HFF-Myc (cell line): ENCODE data around the gene CCDC6.

Experiments used
- DNase-seq: peaks from one replicate; pipeline ENCODE4 v3.0.0-alpha.2; 2011; ENCODE audit warnings: low read depth; ENCODE audit errors: extremely low read depth
- H3K4me3 ChIP-seq: replicated peaks from 2 replicates; pipeline ENCODE4 v1.5.1; 2011; ENCODE audit warnings: low read depth, mild to moderate bottlenecking, control low read depth, low read length
- TF ChIP-seq, protein P1 (sequence below): IDR thresholded peaks from 2 replicates; pipeline ENCODE4 v1.5.1; 2012; ENCODE audit warnings: mild to moderate bottlenecking, low read depth, low read length, control low read depth; ENCODE audit errors: missing control alignments

CCDC6 gene

DNA sequence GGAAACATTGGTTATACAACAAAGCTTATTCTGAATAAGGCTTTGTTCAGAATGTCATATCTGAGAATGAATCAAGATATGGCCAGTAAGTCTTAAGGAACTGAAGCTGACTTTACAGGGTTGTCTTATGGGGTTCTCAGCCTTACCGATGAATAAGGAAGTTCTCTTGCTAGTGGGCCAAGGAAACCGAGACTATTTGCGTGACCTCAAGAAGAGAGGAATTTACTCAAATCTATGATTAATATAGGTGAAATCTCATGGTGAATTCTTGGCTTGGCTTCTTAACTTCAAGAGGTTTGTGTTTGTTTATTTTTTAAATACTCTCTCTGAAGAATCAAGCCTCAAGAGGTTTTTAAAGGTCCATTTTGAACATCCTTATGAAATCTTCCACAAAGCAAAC lies 148.4 kb downstream of the CCDC6 start:
- no peak for DNase-seq
- TF ChIP-seq, protein P1, sequence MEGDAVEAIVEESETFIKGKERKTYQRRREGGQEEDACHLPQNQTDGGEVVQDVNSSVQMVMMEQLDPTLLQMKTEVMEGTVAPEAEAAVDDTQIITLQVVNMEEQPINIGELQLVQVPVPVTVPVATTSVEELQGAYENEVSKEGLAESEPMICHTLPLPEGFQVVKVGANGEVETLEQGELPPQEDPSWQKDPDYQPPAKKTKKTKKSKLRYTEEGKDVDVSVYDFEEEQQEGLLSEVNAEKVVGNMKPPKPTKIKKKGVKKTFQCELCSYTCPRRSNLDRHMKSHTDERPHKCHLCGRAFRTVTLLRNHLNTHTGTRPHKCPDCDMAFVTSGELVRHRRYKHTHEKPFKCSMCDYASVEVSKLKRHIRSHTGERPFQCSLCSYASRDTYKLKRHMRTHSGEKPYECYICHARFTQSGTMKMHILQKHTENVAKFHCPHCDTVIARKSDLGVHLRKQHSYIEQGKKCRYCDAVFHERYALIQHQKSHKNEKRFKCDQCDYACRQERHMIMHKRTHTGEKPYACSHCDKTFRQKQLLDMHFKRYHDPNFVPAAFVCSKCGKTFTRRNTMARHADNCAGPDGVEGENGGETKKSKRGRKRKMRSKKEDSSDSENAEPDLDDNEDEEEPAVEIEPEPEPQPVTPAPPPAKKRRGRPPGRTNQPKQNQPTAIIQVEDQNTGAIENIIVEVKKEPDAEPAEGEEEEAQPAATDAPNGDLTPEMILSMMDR, result no peak
- H3K4me3 ChIP-seq, result no peak overlapping the region

DNA sequence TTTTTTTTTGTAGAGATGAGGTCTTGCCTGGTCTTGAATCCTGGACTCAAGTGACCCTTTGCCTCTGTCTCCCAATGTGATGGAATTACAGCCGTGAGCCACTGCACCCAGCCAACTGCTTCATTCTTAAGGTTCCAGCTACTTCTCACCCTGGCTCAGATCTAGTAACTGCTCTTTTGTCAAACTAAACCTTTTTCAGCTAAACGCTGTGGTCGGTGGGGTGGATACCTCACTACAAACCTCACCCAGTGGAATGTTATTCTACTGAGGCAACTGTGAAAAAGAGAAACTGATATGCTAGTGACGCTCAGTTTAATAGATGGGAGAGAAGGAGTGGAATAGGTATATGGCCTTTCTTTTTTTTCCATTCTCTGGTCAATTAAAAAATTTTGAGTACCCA lies 151.4 kb downstream of the CCDC6 start:
- TF ChIP-seq, protein P1, result no peak
- no peak for DNase-seq
- no peak overlapping the region for H3K4me3 ChIP-seq

DNA sequence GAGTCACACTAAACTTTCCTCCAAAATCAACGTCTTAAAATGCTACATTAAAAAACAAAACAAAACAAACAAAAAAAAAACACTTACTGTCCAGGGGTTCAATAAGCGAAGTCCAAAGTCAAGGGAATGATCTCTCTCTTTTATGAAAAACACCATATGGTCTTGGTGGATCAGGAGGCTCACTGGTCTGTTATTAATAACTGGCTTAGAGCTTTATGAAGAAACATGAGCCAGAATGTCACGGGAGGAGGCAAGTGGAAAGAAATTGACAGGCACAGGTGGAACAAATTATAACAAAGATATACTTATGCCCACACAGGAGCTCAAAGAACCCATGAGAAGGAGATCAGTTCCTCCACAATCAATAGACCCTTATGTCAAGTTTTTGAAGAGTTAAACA lies 153.1 kb downstream of the CCDC6 start, which contains the start of gene MRLN:
Gene MRLN, minus strand, starts transcription at position 189 of the 400 bp plus-strand sequence.
- H3K4me3 ChIP-seq, result no peak within 1 kb of the TSS
- TF ChIP-seq, protein P1, result no peak
- DNase-seq, result no peak

DNA sequence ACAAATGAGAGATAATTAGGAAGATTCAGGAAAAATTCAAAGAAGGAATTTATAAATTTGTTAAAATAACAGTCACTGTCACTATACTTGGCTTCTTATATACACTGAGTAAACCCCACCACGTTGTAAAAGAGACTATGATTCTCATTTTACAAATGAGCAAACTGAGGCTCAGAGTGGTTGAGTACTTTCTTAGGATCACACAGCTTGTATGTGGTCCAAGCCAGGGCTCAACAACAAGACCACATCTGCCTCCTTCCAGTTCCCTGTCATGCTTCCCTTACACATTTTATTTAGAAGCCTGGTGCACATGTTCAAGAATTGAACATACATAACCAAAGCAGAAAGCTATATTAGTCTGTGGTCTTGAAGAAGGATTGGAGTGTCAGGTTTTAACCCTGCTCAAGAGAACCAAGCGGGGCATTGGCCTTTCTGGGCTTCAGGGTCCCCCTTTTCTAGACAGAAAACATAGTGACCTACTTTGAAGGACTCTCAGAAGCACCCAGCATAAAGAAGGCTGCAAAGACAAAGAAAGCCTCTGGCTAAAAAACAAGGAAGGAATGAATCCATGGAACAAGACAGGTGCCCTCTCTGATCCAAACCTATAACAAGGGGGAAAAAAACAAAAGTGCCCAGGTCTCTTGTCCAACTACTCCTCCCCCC lies 153.9 kb downstream of the CCDC6 start:
- TF ChIP-seq, protein P1, result no peak
- DNase-seq, result no peak
- H3K4me3 ChIP-seq, result no peak overlapping the region

DNA sequence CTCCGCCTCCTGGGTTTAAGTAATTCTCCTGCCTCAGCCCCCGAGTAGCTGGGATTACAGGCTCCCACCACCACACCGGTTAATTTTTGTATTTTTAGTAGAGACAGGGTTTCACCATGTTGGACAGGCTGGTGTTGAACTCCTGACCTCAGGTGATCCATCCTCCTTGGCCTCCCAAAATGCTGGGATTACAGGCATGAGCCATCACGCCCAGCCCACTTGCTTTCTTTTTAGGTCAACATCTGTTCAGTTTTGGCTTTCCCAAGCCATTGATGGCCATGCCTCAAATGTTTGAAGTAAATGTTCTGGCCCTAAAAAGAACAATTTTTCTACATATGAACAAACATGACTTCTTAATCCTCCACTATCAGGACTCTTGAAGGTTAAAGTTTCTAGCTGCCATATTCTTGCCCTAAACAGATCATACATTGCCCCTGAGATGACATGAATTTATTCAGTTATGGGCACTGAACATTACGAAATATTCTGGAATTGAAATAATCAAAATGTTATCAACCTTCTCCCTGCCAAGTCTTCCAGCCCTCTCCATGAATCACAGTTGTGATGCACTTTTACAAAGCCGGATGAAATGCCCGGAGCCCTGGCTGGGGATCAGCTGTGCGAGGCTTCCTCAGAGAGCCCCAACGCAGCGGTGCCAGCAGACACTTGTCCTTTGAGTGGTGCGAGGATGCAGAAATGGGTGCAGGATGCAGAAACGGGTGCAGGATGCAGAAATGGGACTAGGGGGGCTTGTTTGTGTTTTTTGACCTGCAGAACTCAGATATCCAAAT lies 156.0 kb downstream of the CCDC6 start:
- DNase-seq, result no peak
- TF ChIP-seq, protein P1, result no peak

DNA sequence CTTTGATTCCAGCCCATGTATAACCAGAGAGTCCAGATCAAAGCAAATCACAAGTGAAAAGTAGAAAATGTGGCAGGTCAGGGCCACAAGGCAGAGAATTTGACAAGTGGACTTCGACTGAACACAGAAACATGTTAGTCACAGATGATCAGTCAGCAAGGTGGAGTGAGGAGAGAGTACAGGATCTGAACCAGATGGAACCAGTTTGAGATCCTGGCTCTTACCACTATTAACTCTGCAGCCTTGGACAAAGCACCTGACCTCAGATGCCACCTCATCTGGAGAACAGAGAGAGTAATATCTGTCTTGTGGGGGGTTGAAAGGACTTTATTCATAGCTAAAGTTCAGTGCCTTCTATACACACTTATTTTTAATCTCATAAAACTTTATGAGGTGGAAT lies 157.5 kb downstream of the CCDC6 start:
- no peak overlapping the region for H3K4me3 ChIP-seq
- DNase-seq, result no peak
- TF ChIP-seq, protein P1, result no peak

More for the DNA sequence above, 156.0 kb downstream of the CCDC6 start:
- no peak overlapping the region for H3K4me3 ChIP-seq
